Liver (tissue), 3 donors: Measurements from ENCODE around the gene L1TD1.

Experiments used
- ATF3 ChIP-seq: IDR thresholded peaks from 2 replicates; pipeline ENCODE4 v1.6.1; 2016; ENCODE audit warnings: antibody characterized with exemption
- HNF4G ChIP-seq: IDR thresholded peaks from 2 replicates; pipeline ENCODE4 v1.6.1; 2016; ENCODE audit warnings: antibody characterized with exemption
- SP1 ChIP-seq: IDR thresholded peaks from 2 replicates; pipeline ENCODE4 v1.6.1; 2018; ENCODE audit warnings: antibody characterized with exemption, mild to moderate bottlenecking
- TAF1 ChIP-seq: conservative IDR thresholded peaks from 2 replicates; pipeline ENCODE4 v1.6.1; 2016; ENCODE audit warnings: antibody characterized with exemption, mild to moderate bottlenecking
- TF ChIP-seq, protein P1 (sequence below): fragments of 150-350 bp; IDR thresholded peaks from 2 replicates; pipeline ENCODE4 v1.5.1; 2017; ENCODE audit warnings: improper control_type of control experiment, low read depth, low read length; ENCODE audit not compliant: missing input control
- TF ChIP-seq, protein P2 (sequence below): IDR thresholded peaks from 2 replicates; pipeline ENCODE4 v1.6.1; 2016; ENCODE audit warnings: antibody characterized with exemption
- donor health status: healthy.
- donor health status: healthy.

- TF ChIP-seq, protein P1, sequence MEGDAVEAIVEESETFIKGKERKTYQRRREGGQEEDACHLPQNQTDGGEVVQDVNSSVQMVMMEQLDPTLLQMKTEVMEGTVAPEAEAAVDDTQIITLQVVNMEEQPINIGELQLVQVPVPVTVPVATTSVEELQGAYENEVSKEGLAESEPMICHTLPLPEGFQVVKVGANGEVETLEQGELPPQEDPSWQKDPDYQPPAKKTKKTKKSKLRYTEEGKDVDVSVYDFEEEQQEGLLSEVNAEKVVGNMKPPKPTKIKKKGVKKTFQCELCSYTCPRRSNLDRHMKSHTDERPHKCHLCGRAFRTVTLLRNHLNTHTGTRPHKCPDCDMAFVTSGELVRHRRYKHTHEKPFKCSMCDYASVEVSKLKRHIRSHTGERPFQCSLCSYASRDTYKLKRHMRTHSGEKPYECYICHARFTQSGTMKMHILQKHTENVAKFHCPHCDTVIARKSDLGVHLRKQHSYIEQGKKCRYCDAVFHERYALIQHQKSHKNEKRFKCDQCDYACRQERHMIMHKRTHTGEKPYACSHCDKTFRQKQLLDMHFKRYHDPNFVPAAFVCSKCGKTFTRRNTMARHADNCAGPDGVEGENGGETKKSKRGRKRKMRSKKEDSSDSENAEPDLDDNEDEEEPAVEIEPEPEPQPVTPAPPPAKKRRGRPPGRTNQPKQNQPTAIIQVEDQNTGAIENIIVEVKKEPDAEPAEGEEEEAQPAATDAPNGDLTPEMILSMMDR, result no peak
- no peak for TF ChIP-seq TAF1
- TF ChIP-seq, protein P2, sequence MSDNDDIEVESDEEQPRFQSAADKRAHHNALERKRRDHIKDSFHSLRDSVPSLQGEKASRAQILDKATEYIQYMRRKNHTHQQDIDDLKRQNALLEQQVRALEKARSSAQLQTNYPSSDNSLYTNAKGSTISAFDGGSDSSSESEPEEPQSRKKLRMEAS, result no peak
- no peak for TF ChIP-seq HNF4G
- TF ChIP-seq SP1, result no peak
- no peak for TF ChIP-seq ATF3
Observed at GRCh38 chr1:62237950-62238374, 43.3 kb downstream of the L1TD1 start.
